Stimulated activated CD8-positive, alpha-beta memory T cell treated with anti-CD3 and anti-CD28 coated beads, Interleukin-4, amount 100 ng/mL, for 4 hours (primary cell): Measurements from ENCODE around the gene GPATCH1.
"Not testable (repeated sequence)": the region's sequence is repeated elsewhere in the genome, so short reads cannot be mapped to it uniquely, and the experiment has no call there.

ENCODE experiments used
- DNase-seq, 2 donors: peaks; one replicate each; pipeline ENCODE4 v3.0.0-alpha.2; 2020; ENCODE audit warnings: low read depth in 2 of 2, low spot score in 1 of 2

GPATCH1 gene

GRCh38 chr19:33154313-33154712, 73.3 kb downstream of the GPATCH1 start:
- DNase-seq, result not testable (repeated sequence)

- DNase-seq, result no peak
Observed at GRCh38 chr19:33156334-33156733, 75.4 kb downstream of the GPATCH1 start.

GRCh38 chr19:33157906-33158305, 76.9 kb downstream of the GPATCH1 start:
- DNase-seq, result no peak

- no peak for DNase-seq
Observed at GRCh38 chr19:33158365-33158764, 77.4 kb downstream of the GPATCH1 start.

- no peak for DNase-seq
Observed at GRCh38 chr19:33159149-33159548, 78.2 kb downstream of the GPATCH1 start.

- no peak for DNase-seq
Observed at GRCh38 chr19:33159893-33160292, 78.9 kb downstream of the GPATCH1 start.

- DNase-seq, result no peak
Observed at GRCh38 chr19:33161201-33161600, 80.2 kb downstream of the GPATCH1 start.

- DNase-seq, result no peak
Observed at GRCh38 chr19:33163481-33163880, 82.5 kb downstream of the GPATCH1 start.

GRCh38 chr19:33166037-33166436, 85.1 kb downstream of the GPATCH1 start:
- not testable (repeated sequence) for DNase-seq

- no peak for DNase-seq
Observed at GRCh38 chr19:33167438-33167837, 86.5 kb downstream of the GPATCH1 start.

- DNase-seq, result no peak
Observed at GRCh38 chr19:33168528-33168927, 87.5 kb downstream of the GPATCH1 start.

- DNase-seq, result no peak
Observed at GRCh38 chr19:33171222-33171795, 90.3 kb downstream of the GPATCH1 start.

- DNase-seq, result no peak
Observed at GRCh38 chr19:33171916-33172359, 91.0 kb downstream of the GPATCH1 start.

GRCh38 chr19:33174186-33174585, 93.2 kb downstream of the GPATCH1 start:
- no peak for DNase-seq

- no peak for DNase-seq
Observed at GRCh38 chr19:33175156-33175782, 94.3 kb downstream of the GPATCH1 start.

- DNase-seq, result peak in 1 of 2 donors; percentile 20
Observed at GRCh38 chr19:33175886-33176669, 95.1 kb downstream of the GPATCH1 start.

- peak; percentile 95 to 96 for DNase-seq
Observed at GRCh38 chr19:33176670-33177416, 95.9 kb downstream of the GPATCH1 start.

- no peak for DNase-seq
Observed at GRCh38 chr19:33177417-33177979, 96.5 kb downstream of the GPATCH1 start.
